GM18505 (cell line): Measurements from ENCODE around the gene PDZD8.

Source experiments
- ATAC-seq: cut with Tn5 transposase; IDR thresholded peaks from one replicate; pipeline ENCODE4 v1.9.1; 2021; ENCODE audit not compliant: unreplicated experiment
- POLR2A ChIP-seq: IDR thresholded peaks from 4 replicates; pipeline ENCODE4 v1.6.1; 2011; ENCODE audit warnings: borderline replicate concordance; ENCODE audit not compliant: insufficient read depth, insufficient read length; ENCODE audit errors: extremely low read depth

Gene PDZD8

DNA sequence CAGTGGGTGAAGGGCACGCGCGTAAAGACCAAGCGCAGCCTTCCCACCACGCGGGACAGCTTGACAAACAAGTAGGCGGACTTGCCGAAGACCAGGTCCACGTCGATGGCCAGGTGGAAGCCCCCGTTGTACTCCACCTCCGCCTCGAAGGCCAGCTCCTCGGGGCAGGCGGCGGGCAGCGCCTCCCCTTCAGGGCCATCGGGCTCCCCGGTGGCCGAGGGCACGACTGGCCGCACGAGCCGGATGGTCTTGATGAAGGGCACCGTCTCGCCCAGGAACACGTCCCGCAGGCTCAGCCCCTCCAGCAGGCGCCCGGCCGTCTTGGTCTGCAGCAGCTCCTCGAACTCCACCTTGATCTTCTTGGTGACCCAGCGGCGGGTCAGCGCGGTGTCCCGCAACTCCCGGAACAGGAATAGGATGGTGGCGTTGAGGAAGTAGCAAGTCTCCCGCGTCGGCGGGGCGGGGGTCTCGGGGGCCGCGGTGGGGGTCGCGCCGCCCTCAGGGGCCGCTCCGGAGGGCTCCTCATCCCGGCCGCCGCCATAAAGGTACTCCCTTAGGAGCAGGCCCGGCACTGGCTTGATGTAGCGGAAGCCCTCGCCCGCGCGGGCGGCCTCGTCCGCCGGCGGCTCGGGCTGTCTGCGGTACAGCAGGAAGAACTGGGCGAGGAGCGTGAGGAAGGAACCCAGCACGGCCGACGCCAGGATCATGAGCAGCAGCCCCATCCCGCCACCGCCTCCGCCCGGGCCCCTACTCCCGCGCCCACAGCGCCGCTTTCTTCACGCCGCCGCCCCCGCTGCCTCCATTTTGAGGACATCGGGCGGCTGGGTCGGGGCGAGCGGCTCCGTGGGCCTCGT is 507 bp downstream of the PDZD8 start:
- no peak for TF ChIP-seq POLR2A
- ATAC-seq: peak; percentile 43

DNA sequence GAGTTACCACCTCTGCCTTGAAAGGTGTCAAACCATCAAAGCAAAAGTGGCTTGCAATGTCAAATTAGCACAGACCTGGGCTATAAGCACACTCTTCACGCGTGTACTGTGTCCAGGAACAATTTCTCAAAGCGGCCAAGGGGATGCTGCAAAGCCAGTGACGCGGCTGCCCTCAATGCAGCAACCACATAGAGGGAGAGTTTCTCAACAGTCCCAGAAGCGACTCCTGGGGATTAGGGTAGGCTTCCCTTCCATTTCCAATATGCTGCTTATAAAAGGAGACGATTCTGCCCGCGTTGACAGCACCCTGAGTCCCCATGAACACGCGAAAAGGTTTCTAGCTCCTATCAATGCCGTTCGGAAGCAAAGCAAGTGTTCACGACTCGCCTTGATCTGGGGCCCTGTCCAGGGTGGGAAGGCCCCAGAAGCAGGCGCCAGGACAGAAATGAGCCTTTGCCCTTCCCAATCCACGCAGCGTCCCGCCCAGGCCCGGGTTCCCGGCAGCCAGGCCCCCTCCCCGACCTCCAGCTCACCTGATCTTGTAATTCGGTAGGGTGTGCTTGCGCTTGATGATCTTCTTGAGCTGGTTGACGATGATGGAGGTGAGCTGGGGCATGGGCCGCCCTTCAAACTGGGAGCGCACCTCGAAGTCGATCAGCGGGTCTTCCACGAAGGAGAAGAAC is 1.3 kb downstream of the PDZD8 start:
- TF ChIP-seq POLR2A: no peak
- ATAC-seq: no peak

DNA sequence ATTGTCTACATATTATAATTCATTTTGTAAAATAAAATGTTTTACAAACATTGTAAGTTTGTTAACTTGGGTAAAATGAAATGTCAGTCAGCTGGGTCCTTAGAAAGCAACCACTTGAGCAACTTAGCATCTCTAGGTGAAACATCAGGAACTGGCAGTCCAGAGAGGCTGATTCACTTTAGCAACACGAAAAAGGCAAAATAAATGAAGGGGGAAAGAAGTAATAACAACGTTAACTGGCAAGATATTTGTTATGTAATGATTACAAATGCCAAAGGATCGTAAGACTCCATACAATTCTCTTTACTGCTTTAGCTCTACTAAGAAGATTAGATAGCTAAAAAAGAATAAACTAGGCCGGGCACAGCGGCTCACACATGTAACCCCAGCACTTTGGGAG is 5.0 kb downstream of the PDZD8 start:
- no peak for TF ChIP-seq POLR2A
- no peak for ATAC-seq

DNA sequence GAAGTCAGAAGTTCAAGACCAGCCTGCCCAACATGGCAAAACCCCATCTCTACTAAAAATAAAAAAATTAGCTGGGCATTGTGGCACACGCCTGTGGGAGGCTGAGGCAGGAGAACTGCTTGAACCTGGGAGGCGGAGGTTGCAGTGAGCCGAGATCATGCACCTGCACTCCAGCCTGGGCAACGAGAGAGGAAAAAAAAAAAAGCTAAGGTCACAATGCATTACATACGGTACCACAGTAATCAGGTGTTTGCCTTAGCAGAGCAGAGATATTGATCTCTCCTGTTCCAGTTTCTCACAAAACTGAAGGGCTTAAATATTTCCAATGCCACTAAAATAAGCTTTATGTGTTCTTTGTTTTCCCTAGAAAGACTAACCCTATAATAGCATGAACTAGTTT is 7.5 kb downstream of the PDZD8 start:
- no peak for TF ChIP-seq POLR2A

DNA sequence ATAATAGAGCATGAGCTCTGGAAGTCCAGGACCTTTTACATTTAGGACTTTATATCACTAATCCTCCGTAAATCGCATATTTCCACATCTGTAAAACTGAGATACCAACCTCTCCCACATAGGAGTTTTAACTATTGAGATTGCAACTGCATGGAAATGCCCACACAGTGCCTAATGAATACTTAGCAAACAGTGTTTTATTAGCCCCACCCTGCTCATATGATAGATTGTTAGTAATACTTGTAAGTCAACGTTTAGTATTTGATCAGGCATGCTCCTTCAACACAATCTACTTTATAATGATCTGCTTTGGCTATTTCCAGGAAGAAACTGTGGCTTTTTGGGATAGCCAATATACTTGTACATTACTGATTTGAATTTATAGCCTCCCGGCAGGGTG is 8.5 kb downstream of the PDZD8 start:
- no peak for TF ChIP-seq POLR2A
- no peak for ATAC-seq

More for the DNA sequence above, 7.5 kb downstream of the PDZD8 start:
- ATAC-seq: no peak

DNA sequence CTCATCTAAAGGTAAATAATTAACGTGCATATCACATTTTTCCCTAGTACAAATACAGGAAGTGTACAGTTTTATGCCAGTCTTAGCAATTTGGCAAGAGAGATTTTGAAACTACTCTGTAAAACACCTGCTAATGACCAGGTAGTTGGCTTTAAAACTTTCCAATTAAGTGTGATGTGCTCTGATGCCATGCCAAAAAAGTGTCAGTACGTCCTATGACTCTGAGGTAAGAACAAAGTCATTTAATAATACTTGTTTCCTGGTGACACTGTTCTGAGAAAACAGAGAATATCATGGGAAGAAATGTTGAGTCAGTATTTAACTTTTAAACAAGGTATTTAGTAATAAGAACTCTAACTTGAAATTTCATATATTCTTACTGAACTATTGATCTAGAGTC is 9.6 kb downstream of the PDZD8 start:
- TF ChIP-seq POLR2A: no peak
- ATAC-seq: no peak

DNA sequence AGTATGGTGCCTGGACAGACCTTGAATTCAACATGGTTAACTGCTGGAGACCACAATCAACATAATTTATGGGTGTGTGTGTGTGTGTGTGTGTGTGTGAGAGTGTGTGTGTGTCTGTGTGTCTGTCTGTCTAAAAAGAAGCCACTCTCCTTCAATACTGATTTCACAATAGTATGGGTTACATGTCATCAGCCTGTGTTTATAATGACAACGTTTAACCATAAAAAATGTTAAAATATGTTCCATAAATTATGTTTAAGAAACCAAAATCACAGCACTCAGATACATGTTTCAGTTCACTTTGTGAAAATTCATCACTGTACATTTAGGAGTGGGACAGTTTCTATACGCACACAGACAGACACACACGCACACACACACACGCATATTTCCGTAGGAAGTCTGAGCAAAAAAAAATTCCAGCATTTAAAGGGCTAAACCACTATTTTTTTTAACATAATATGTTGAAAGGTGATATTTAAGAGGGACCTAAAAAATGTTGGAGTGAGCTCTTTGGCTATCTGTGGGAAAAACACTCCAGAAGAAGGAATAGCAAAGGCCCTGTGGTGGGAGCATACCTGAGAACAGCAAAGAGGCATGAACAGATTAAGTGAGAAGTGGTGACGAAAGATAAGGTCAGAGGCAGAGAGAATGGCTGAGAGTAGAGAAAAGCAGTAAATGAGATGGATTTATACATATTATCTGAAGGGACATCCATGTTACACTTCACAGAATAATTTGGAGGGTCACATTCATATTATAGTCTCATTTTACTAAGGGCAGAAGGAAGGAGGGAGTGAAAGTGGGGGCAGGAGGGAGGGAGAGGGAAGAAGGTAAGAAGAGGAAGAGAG is 10.9 kb downstream of the PDZD8 start:
- no peak for ATAC-seq
- TF ChIP-seq POLR2A: no peak

DNA sequence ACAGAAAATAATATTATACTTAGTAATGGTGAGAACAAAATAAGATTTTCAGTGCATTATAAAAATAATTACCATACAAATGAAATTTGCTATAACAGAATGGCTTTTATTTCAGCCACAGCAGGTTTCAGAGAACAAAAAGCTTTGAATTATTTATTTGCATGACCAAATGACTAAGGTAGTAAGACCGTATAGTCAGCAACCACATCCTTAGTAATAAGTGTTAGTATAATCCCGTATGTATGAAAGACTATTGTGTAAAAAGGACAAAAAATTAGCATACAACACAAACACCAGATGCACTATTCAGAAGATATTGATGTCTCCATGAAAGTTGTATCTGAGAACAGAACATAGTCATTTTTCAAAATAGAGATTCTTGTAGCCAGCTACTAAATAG is 12.2 kb downstream of the PDZD8 start:
- ATAC-seq: no peak
- TF ChIP-seq POLR2A: no peak

DNA sequence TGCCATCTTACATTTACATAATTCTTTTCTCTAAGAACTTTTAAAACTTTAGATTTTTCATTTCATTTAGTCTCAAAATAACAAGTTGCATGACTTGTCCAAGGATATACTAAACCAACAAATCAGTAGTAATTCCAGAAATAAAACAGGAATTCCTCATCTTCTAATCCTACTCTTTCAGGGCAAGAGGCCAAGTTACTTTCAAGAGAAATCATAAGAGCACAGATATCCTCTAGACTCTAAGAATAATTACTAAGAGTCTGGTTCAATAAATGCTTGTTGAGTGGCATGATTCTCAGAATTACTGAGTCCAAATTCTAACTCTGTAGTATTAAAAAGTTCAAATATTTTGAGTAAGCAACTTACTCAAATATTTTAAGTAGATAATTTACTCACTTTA is 12.9 kb downstream of the PDZD8 start:
- no peak for TF ChIP-seq POLR2A
- ATAC-seq: no peak

DNA sequence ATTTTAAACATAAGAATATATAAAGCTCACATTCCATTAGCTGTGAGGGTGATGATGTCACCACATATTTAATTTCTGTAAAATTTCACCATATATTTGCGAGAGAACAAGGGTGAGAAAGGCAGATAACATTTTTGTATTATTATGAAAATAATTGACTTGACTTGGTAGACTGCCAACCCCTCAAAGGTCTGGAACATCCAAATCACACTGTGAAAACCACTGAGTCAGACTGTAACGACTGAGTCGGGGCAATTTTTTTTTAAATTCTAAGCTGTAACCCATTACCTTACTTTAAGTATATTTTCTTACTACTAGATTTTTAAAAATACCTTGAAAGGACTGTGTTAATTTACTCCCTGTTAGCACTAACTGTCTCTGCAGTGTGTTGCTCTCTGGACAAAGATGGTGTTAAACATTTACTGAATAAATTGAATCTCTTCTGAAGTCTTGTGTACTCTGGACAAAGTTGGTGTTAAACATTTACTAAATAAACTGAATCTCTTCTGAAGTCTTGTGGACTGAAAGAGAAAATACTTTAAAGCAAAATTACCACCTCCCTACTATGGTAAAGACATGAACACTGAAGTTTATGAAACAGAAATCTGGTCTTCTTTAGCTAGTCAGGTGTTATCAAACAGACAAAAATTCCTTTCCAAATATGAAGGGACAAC is 14.1 kb downstream of the PDZD8 start:
- no peak for TF ChIP-seq POLR2A
- ATAC-seq: peak; percentile 41

DNA sequence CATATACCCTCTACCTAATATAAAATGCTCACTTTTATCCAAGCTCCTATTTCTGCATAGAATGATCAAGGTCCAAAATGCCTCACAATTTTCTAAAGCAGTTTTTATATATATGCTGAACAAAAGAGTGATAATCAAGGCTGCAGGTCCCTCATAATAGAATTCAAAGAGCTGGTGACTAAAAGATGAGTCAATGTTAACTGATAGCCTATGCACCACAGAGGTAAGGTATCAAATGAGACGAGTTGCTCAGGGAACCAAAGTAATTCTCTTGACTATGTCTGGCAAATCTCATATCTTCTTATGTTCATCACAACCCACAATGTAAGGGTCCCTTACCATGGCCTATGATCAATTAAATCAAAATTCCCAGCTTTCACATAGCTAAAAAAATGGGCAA is 15.2 kb downstream of the PDZD8 start:
- no peak for ATAC-seq
- TF ChIP-seq POLR2A: no peak

DNA sequence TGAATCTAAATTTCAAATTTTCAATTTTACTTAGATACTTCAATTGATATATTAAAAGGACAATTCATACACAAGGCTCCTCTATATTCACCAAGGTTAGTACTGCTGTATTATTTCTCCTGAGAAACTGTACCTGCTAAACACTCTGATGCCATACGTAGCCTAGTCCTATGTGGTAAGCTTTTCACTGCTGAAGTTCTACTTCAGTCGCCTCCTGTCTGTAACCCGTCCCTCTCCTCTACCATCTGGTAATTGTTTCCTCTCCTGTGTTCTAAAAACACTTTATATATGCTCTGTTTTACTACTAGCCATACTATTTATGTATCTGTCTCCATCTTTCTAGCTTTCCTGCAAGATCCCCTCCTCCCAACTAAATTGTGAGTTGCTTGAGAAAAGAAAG is 20.2 kb downstream of the PDZD8 start:
- no peak for TF ChIP-seq POLR2A

DNA sequence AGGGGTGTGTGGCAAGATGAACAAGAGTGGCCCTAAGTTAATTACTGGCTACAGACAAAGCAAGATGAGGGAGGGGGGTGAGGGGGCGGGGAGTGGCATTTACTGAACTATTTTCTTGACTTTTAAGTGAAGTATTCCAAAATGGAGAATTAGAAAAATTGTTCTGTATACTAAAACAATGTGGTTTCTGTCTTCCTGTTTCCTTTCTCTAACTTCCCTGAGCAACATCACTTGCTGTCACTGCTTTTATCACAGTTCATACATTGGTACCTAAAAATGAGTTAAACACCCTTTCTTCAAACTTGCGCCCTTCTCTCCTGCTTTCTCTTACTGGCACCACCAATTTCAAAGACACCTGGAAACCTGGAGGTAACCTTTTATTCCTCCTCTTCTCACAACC is 21.6 kb downstream of the PDZD8 start:
- no peak for ATAC-seq

More for the DNA sequence above, 20.2 kb downstream of the PDZD8 start:
- ATAC-seq: no peak

More for the DNA sequence above, 21.6 kb downstream of the PDZD8 start:
- no peak for TF ChIP-seq POLR2A
